HCT116 (cell line): ENCODE data around the gene PLD6. TPM values are rescaled to one million over a fixed set of nuclear protein-coding genes. Genes with fewer than 3 reads are reported as not detected.

Experiments used
- ATAC-seq: fragments of 200-7000 bp; cut with Tn5 transposase; 2 replicates; pipeline ENCODE4 v1.9.1; 2020; ENCODE audit warnings: mild to moderate bottlenecking, moderate library complexity
- BruUV-seq: library from RNA; stranded (reverse); fragments of 400-500 nt; replicated peaks from 2 replicates; lab custom pipeline; 2021; lab: Mats Ljungman, UMichigan
- CTCF ChIA-PET: fragments of 300-600 bp; sonication (Branson Sonifier 250); formaldehyde crosslinking; loops from one replicate; lab custom pipeline; 2021; ENCODE audit warnings: antibody characterized with exemption; lab: Charles Lee
- POLR2A ChIA-PET: fragments of 300-600, 350-600 bp; sonication (Branson Sonifier 250); formaldehyde crosslinking; loops from one replicate; lab custom pipeline; 2021; ENCODE audit warnings: antibody characterized with exemption; lab: Charles Lee
- RAD21 ChIA-PET, 2 experiments: fragments of 300-600 bp; sonication (Branson Sonifier 250); formaldehyde crosslinking; loops; one replicate each; lab custom pipeline; 2023; ENCODE audit warnings: low total read pairs in 2 of 2; ENCODE audit not compliant: uncharacterized antibody in 2 of 2, unreplicated experiment in 2 of 2, low non-redundant PET in 1 of 2; lab: Charles Lee
- DNase-seq: peaks from one replicate; pipeline ENCODE4 v3.0.0-alpha.2; 2010; ENCODE audit warnings: low read depth, low spot score
- H2AFZ ChIP-seq: fragments of 200-600 bp; shearing (Covaris generic), sonication (generic); 2 replicates; pipeline ENCODE4 v1.6.1; 2017; ENCODE audit warnings: low read depth, mixed run types, mixed read lengths, antibody characterized with exemption, low read length; ENCODE audit not compliant: poor library complexity, severe bottlenecking
- H3K27ac ChIP-seq: 2 replicates; pipeline ENCODE4 v1.5.1; 2012; ENCODE audit warnings: low read depth, low read length
- H3K27me3 ChIP-seq: fragments of 200-600 bp; sonication (generic); 2 replicates; pipeline ENCODE4 v1.6.1; 2016; ENCODE audit warnings: mixed run types, low read length, mixed read lengths; ENCODE audit not compliant: insufficient read depth
- H3K36me3 ChIP-seq, 2 experiments: fragments of 200-500 bp in 1 of 2; fragments of 200-600 bp in 1 of 2; sonication (Bioruptor generic) in 1 of 2; sonication (generic) in 1 of 2; 2 replicates each; pipeline versions ENCODE4 v1.5.1 to v1.6.1; 2014 to 2016; ENCODE audit warnings: low read length in 2 of 2, inconsistent platforms in 1 of 2, mixed read lengths in 1 of 2, mixed run types in 1 of 2; ENCODE audit not compliant: insufficient read depth in 2 of 2, control insufficient read depth in 1 of 2
- H3K4me1 ChIP-seq, 2 experiments: fragments of 200-600 bp in 1 of 2; sonication (generic) in 1 of 2; 2 replicates each; pipeline versions ENCODE4 v1.5.1 to v1.6.1; 2012 to 2017; ENCODE audit warnings: low read length in 2 of 2, inconsistent platforms in 1 of 2, mild to moderate bottlenecking in 1 of 2, mixed read lengths in 1 of 2, mixed run types in 1 of 2, moderate library complexity in 1 of 2; ENCODE audit not compliant: insufficient read depth in 2 of 2, control insufficient read depth in 1 of 2
- H3K4me2 ChIP-seq: fragments of 200-600 bp; sonication (generic); 2 replicates; pipeline ENCODE4 v1.6.1; 2017; ENCODE audit warnings: mixed run types, low read length, mixed read lengths
- H3K4me3 ChIP-seq, 2 experiments: fragments of 200-600 bp in 1 of 2; sonication (generic) in 1 of 2; replicated peaks in 1 of 2; 2 replicates each; pipeline ENCODE4 v1.5.1; 2011 to 2016; ENCODE audit warnings: low read length in 2 of 2, control low read depth in 1 of 2, low read depth in 1 of 2, mild to moderate bottlenecking in 1 of 2, mixed read lengths in 1 of 2, mixed run types in 1 of 2
- H3K79me2 ChIP-seq: fragments of 200-600 bp; sonication (generic); 2 replicates; pipeline ENCODE4 v1.6.1; 2017; ENCODE audit warnings: mild to moderate bottlenecking, mixed run types, low read length, moderate library complexity, mixed read lengths; ENCODE audit not compliant: insufficient read depth
- H3K9ac ChIP-seq: fragments of 200-600 bp; sonication (generic); 2 replicates; pipeline ENCODE4 v1.6.1; 2016; ENCODE audit warnings: low read length, mixed read lengths
- H3K9me2 ChIP-seq: fragments of 200-600 bp; sonication (generic), shearing (Covaris generic); 2 replicates; pipeline ENCODE4 v1.6.1; 2017; ENCODE audit warnings: mixed run types, mild to moderate bottlenecking, moderate library complexity; ENCODE audit not compliant: insufficient read depth
- H3K9me3 ChIP-seq, 2 experiments: fragments of 200-500 bp in 1 of 2; fragments of 200-600 bp in 1 of 2; sonication (Bioruptor generic) in 1 of 2; sonication (generic) in 1 of 2; 2 replicates each; pipeline ENCODE4 v1.6.1; 2014 to 2017; ENCODE audit warnings: low read length in 2 of 2, mixed read lengths in 2 of 2, inconsistent platforms in 1 of 2, low read depth in 1 of 2, mild to moderate bottlenecking in 1 of 2, mixed run types in 1 of 2, moderate library complexity in 1 of 2; ENCODE audit not compliant: control insufficient read depth in 1 of 2, insufficient read depth in 1 of 2
- H4K20me1 ChIP-seq: fragments of 200-600 bp; sonication (generic), shearing (Covaris generic); 2 replicates; pipeline ENCODE4 v1.6.1; 2017; ENCODE audit warnings: mixed run types, mild to moderate bottlenecking, moderate library complexity; ENCODE audit not compliant: insufficient read depth
- CBX3 ChIP-seq: IDR thresholded peaks from 2 replicates; pipeline ENCODE4 v1.6.1; 2012; ENCODE audit warnings: low read depth
- CEBPB ChIP-seq: IDR thresholded peaks from 2 replicates; pipeline ENCODE4 v1.6.1; 2012; ENCODE audit warnings: low read depth
- CTCF ChIP-seq, 3 experiments: fragments of 200-600 bp in 1 of 3; sonication (generic) in 1 of 3; IDR thresholded peaks in 2 of 3; conservative IDR thresholded peaks in 1 of 3; 2 replicates each; pipeline ENCODE4 v1.5.1; 2012 to 2017; ENCODE audit warnings: low read depth in 2 of 3, low read length in 2 of 3, antibody characterized with exemption in 1 of 3, borderline replicate concordance in 1 of 3, control low read depth in 1 of 3, mild to moderate bottlenecking in 1 of 3, mixed read lengths in 1 of 3, mixed run types in 1 of 3, moderate library complexity in 1 of 3; ENCODE audit not compliant: insufficient read depth in 1 of 3
- EGR1 ChIP-seq: IDR thresholded peaks from 2 replicates; pipeline ENCODE4 v1.6.1; 2012; ENCODE audit warnings: low read depth
- EZH2phosphoT487 ChIP-seq: fragments of 200-600 bp; IDR thresholded peaks from 2 replicates; pipeline ENCODE4 v1.6.1; 2018; ENCODE audit warnings: antibody characterized with exemption, borderline replicate concordance
- TCF7L2 ChIP-seq: IDR thresholded peaks from 2 replicates; pipeline ENCODE4 v1.7.0; 2011; ENCODE audit warnings: borderline replicate concordance, inconsistent platforms; ENCODE audit not compliant: insufficient read depth, insufficient read length; ENCODE audit errors: extremely low read depth
- intact Hi-C: fragments of 100-400 bp; cut with micrococcal nuclease; formaldehyde crosslinking; loops from 2 replicates; pipeline ENCODE4 v1.10.0; 2022
- total RNA-seq: library from RNA; stranded (reverse); gene quantifications from one replicate; pipeline ENCODE4 v1.2.1, GENCODE V29; 2021; ENCODE audit not compliant: unreplicated experiment
- TF ChIP-seq, protein P1 (sequence below): IDR thresholded peaks from 2 replicates; pipeline ENCODE4 v1.6.1; 2012

The PLD6 gene
- total RNA-seq, 1 experiment from 2014 or later = 15.6 TPM

DNA sequence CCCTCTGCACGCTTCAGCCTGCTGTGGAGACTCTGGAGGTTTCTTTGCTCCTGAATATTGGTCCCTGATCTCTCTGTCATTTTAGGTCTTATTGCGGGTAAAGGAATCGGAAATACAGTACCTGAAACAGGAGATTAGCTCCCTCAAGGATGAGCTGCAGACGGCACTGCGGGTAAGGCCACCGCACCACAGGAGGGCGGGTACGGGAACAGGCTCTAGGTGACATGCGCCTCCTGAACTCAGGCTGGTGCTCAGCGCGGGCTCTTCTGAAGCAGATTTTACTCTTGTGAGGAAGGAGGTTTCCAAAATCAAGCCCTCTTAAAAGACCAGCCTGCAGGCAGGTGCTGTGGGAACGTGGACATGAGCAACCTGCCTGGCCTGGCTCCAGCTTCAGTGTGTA, 29.8 kb downstream of the PLD6 start:
- no peaks in the 10 kb centered on the region for H3K79me2 ChIP-seq
- H3K36me3 ChIP-seq = peaks cover 46 to 65% of the 10 kb centered on the region in 2 experiments

GRCh38 chr17:17175917-17176316, 30.2 kb downstream of the PLD6 start:
- intact Hi-C loops = no loop called here
- DNase-seq (no peak), ATAC-seq (no peak)
- Histone ChIP-seq H3K9ac (no peak overlapping the region), H3K9me2 (no peaks in the 10 kb centered on the region), H2AFZ (no peak overlapping the region), H3K27me3 (no peaks in the 10 kb centered on the region), H3K4me3 (no peak overlapping the region), H3K27ac (no peak overlapping the region), H3K4me2 (no peak overlapping the region), H3K79me2 (no peaks in the 10 kb centered on the region), H3K36me3 (peaks cover 42 to 61% of the 10 kb centered on the region in 2 experiments), H3K4me1 (no peaks in the 10 kb centered on the region), H3K9me3 (no peaks in the 10 kb centered on the region), H4K20me1 (no peaks in the 10 kb centered on the region)
- RAD21 ChIA-PET = no interaction called here
- TF ChIP-seq EZH2phosphoT487 = no peak
- no peak for TF ChIP-seq TCF7L2
- TF ChIP-seq, protein P1, sequence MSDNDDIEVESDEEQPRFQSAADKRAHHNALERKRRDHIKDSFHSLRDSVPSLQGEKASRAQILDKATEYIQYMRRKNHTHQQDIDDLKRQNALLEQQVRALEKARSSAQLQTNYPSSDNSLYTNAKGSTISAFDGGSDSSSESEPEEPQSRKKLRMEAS = no peak
- TF ChIP-seq CTCF (IDR thresholded peaks at IDR 0.05 in 2 of 3, conservative IDR thresholded peaks at IDR 0.05 in 1 of 3; ENCODE audit: borderline replicate concordance in 1 of 3, insufficient read depth in 1 of 3, low read depth in 2 of 3, low read length in 2 of 3) = no peak
- POLR2A ChIA-PET = no interaction called here
- CTCF ChIA-PET = no interaction called here
- BruUV-seq = no TSS peak

More for the DNA sequence above, 29.8 kb downstream of the PLD6 start:
- no peaks in the 10 kb centered on the region for H3K27me3 ChIP-seq
- BruUV-seq = no TSS peak
- H3K4me2 ChIP-seq = no peak overlapping the region
- no peaks in the 10 kb centered on the region for H3K9me3 ChIP-seq
- H3K4me1 ChIP-seq = no peaks in the 10 kb centered on the region
- H3K9me2 ChIP-seq = no peaks in the 10 kb centered on the region
- POLR2A ChIA-PET = no interaction called here
- intact Hi-C loops = no loop called here
- no peak overlapping the region for H3K9ac ChIP-seq
- H3K4me3 ChIP-seq = no peak overlapping the region
- CTCF ChIA-PET = no interaction called here
- no peak overlapping the region for H3K27ac ChIP-seq
- TF ChIP-seq CEBPB = no peak
- no peak for TF ChIP-seq CBX3
- TF ChIP-seq, protein P1 = no peak
- TF ChIP-seq EGR1 = no peak
- RAD21 ChIA-PET = no interaction called here
- DNase-seq (no peak), ATAC-seq (no peak)
- H4K20me1 ChIP-seq = no peaks in the 10 kb centered on the region
- H2AFZ ChIP-seq = no peak overlapping the region
